ENCODE measurements around the gene CSTPP1. TPM values are rescaled to one million over a fixed set of nuclear protein-coding genes. Genes with fewer than 3 reads are reported as not detected.

CSTPP1 gene
- total RNA-seq, 1 donor from 2014 or later, result 6.6 TPM

DNA sequence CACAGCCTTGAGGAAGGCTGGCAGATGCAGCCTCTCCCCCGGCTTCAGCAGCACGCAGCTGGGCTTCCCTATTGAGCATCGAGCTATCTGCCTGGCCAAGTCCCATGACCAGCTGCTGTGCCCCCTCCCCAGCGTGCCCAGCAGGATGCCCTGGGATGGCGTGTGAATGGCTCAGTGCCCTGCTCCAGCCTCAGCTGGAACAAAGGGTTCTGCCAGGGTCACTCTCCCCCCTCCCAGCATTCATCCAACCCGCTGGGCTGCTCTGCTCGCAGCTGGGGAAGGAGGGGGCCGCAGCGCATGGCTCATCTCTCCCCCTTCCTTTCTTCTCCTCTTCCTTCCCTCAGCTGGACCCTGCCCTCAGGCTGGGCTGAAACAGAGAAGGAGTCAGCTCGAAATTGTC lies 32.7 kb upstream of the CSTPP1 start:
- Histone ChIP-seq H3K36me3 (ENCODE audit: control insufficient read depth, insufficient read depth, low read length) (no peaks in the 10 kb centered on the region), H3K4me3 (ENCODE audit: low read depth, low read length) (no peak overlapping the region), H3K27me3 (ENCODE audit: control insufficient read depth, insufficient read depth, low read length) (no peaks in the 10 kb centered on the region)
- DNase-seq (ENCODE audit: low read depth) (no peak), FAIRE-seq (no peak)
- TF ChIP-seq, protein P1, sequence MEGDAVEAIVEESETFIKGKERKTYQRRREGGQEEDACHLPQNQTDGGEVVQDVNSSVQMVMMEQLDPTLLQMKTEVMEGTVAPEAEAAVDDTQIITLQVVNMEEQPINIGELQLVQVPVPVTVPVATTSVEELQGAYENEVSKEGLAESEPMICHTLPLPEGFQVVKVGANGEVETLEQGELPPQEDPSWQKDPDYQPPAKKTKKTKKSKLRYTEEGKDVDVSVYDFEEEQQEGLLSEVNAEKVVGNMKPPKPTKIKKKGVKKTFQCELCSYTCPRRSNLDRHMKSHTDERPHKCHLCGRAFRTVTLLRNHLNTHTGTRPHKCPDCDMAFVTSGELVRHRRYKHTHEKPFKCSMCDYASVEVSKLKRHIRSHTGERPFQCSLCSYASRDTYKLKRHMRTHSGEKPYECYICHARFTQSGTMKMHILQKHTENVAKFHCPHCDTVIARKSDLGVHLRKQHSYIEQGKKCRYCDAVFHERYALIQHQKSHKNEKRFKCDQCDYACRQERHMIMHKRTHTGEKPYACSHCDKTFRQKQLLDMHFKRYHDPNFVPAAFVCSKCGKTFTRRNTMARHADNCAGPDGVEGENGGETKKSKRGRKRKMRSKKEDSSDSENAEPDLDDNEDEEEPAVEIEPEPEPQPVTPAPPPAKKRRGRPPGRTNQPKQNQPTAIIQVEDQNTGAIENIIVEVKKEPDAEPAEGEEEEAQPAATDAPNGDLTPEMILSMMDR (IDR thresholded peaks at IDR 0.05; ENCODE audit: insufficient read depth, low read length, severe bottlenecking), result no peak

DNA sequence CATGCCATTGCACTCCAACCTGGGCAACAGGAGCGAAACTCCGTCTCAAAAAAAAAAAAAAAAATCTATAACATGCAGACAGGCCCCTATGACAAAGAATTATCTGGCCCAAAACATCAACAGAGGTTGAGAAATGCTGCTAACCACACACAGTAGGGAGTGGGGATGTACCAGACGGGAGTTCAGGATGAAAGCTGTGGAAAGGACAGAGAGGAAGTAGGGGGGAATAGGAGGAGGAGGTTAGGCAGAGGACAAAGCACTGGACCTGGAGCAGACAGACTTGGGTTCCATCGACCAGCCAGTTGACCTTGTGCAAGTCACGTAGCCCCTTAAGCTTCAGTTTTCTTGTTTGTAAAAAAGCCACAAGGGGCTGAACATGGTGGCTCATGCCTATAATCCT lies 30.8 kb upstream of the CSTPP1 start:
- DNase-seq (ENCODE audit: low read depth), result no peak
- Histone ChIP-seq H3K27me3 (ENCODE audit: control insufficient read depth, insufficient read depth, low read length) (no peaks in the 10 kb centered on the region), H3K36me3 (ENCODE audit: control insufficient read depth, insufficient read depth, low read length) (no peaks in the 10 kb centered on the region), H3K4me3 (ENCODE audit: low read depth, low read length) (no peak overlapping the region)
- TF ChIP-seq, protein P1 (IDR thresholded peaks at IDR 0.05; ENCODE audit: insufficient read depth, low read length, severe bottlenecking), result no peak
- no peak for FAIRE-seq

DNA sequence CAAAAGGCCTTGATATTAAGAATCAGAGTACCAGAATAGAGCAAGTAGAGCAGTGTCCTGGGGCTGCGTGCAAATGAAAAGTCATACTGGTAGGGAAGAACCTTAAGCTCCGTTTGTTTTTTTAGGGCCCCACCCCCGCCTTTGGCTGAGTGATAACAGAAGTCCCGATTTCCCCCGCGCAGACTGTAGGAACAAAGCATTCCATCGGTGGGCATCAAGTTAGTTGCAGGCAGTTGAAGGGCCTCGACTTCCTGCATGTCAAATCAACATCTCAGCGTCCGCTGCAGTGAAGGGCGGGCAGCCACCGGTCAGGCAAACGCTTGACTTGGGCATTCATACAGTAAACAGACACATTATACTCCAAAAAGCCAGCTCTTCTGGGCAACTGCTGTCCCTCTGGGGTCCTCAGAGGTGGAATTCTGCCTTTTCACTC lies 29.9 kb upstream of the CSTPP1 start:
- no peak for DNase-seq (ENCODE audit: low read depth)
- no peak overlapping the region for H3K4me3 ChIP-seq (ENCODE audit: low read depth, low read length)
- FAIRE-seq, result no peak
- H3K27me3 ChIP-seq (ENCODE audit: control insufficient read depth, insufficient read depth, low read length), result no peaks in the 10 kb centered on the region
- H3K36me3 ChIP-seq (ENCODE audit: control insufficient read depth, insufficient read depth, low read length), result no peaks in the 10 kb centered on the region
- TF ChIP-seq, protein P1 (IDR thresholded peaks at IDR 0.05; ENCODE audit: insufficient read depth, low read length, severe bottlenecking), result no peak

DNA sequence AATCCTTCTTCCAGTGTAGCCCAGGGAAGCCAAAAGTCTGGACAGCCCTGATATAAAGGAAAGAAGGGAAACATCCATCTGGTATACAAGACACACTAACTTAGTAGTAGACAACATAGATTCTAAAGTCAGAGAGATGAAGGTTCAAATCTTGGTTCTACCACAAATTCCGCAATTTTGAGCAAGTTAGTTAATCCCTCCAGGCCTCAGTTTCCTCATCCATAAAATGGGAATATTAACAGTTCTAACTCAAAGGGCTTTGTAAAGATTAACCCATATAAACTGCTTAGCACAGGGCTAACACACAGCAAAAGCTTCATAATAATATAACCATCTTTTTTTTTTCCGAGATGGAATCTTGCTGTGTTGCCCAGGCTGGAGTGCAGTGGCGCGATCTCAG lies 29.0 kb upstream of the CSTPP1 start:
- FAIRE-seq (no peak), DNase-seq (ENCODE audit: low read depth) (no peak)
- TF ChIP-seq, protein P1 (IDR thresholded peaks at IDR 0.05; ENCODE audit: insufficient read depth, low read length, severe bottlenecking), result no peak
- Histone ChIP-seq H3K36me3 (ENCODE audit: control insufficient read depth, insufficient read depth, low read length) (no peaks in the 10 kb centered on the region), H3K4me3 (ENCODE audit: low read depth, low read length) (no peak overlapping the region), H3K27me3 (ENCODE audit: control insufficient read depth, insufficient read depth, low read length) (no peaks in the 10 kb centered on the region)

DNA sequence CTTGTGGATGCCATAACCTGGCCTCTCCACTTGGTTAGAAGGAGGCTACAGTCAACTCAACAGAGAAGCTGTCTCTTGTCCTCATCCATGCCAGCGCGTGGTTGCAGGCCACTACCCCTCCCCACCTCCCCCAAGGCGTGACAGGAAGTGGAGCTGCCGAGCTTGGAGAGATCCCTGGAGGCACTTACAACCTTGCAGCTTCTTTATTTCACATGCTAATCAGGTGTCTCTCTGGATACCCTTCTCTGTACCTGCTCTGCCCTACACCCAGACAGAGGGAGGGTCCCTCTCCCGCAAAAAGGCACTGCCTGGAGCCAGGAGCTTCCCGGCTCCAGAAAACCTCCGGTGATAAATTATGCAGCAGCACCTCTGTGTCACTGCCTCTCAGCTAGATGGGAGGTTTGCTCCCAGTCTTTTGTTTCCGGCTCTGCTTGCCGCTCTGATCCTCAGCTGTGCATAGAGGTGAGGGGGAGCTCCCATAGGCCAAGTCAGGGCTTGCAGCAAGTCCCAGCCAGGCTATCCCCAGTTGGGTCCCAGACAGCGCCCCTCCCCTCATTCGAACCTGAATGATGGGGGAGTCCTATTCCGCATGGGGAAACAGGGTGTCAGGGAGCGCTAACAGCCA lies 23.9 kb upstream of the CSTPP1 start:
- TF ChIP-seq, protein P1 (IDR thresholded peaks at IDR 0.05; ENCODE audit: insufficient read depth, low read length, severe bottlenecking), result no peak
- FAIRE-seq, result no peak
- no peaks in the 10 kb centered on the region for H3K36me3 ChIP-seq (ENCODE audit: control insufficient read depth, insufficient read depth, low read length)
- H3K4me3 ChIP-seq (ENCODE audit: low read depth, low read length), result peak overlapping the region; percentile 12
- DNase-seq (ENCODE audit: low read depth), result peak; percentile 36
- H3K27me3 ChIP-seq (ENCODE audit: control insufficient read depth, insufficient read depth, low read length), result no peaks in the 10 kb centered on the region

DNA sequence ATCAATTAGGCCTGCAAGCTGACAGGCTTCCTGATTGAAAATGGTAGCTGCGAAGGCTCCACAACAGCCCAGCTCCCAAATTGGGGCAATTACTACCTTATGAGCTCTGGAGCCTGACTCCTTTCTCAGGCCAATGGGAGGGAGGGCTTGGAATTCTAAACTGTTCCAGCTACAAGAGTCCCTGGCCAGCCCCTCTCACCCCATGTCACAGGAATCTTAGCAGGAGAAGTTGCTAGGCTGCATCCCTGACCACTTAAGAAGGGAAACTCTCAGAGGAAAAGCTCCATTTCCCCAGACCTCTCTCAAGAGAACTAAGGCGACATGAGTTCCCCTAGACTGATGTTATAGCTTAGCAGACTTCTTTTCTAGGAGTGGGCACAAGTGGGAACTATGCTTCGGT lies 23.1 kb upstream of the CSTPP1 start:
- FAIRE-seq, result no peak

More for the DNA sequence above, 23.1 kb upstream of the CSTPP1 start:
- TF ChIP-seq, protein P1 (IDR thresholded peaks at IDR 0.05; ENCODE audit: insufficient read depth, low read length, severe bottlenecking), result no peak
- Histone ChIP-seq H3K27me3 (ENCODE audit: control insufficient read depth, insufficient read depth, low read length) (no peaks in the 10 kb centered on the region), H3K36me3 (ENCODE audit: control insufficient read depth, insufficient read depth, low read length) (no peaks in the 10 kb centered on the region), H3K4me3 (ENCODE audit: low read depth, low read length) (no peak overlapping the region)
- DNase-seq (ENCODE audit: low read depth), result no peak
